GM18870 (cell line): ENCODE data around the gene SH3GL1.

Experiments used
- ATAC-seq: cut with Tn5 transposase; IDR thresholded peaks from one replicate; pipeline ENCODE4 v1.9.1; 2021; ENCODE audit warnings: moderate library complexity; ENCODE audit not compliant: unreplicated experiment

SH3GL1 gene, protein sequence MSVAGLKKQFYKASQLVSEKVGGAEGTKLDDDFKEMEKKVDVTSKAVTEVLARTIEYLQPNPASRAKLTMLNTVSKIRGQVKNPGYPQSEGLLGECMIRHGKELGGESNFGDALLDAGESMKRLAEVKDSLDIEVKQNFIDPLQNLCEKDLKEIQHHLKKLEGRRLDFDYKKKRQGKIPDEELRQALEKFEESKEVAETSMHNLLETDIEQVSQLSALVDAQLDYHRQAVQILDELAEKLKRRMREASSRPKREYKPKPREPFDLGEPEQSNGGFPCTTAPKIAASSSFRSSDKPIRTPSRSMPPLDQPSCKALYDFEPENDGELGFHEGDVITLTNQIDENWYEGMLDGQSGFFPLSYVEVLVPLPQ

DNA sequence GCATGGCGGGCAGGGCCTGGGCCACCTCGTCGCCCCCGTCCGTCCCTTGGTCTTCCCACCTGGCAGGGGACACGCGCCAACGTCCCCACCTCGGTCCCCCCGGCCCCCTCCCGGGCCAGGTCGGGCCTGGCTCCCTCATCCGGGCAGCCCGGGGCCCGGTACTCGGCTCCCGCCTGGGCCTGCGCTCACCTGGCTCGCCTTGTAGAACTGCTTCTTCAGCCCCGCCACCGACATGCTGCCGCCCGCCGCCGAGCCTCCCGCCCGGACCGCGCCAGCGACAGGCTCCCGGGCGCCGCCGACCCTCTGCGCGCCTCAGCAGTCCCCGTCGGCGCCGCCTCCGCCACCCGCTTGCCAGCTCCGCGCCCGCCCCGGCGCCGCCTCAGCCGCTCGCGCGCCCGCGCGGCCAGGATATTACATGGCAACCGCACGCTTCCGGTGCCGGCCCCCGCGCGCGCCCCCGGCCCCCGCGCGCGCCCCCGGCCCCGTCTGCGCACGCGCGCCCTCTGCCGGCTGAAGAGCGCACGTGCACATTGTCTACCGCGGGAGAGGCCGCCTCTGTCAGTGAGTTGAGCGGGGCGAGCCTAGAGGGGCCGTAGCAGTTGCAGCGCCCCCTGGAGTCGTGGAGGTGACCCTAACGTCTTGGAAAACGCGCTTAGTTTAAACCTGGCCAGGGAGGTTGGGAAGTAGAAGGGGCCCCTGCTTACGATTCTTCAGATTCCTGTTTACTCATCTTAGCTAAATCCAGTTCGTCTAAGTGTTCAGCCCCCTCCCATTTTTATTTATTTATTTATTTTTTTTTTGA lies at the start of gene SH3GL1:
TSS of gene SH3GL1 (minus strand) at position 413 of the 802 bp plus-strand sequence. CDS start at position 234, 179 bp downstream.
- ATAC-seq, result peak; percentile 38

GRCh38 chr19:4449639-4450028 lies 49.3 kb upstream of the SH3GL1 start:
- no peak for ATAC-seq

GRCh38 chr19:4449022-4449638 lies 48.8 kb upstream of the SH3GL1 start:
- no peak for ATAC-seq

DNA sequence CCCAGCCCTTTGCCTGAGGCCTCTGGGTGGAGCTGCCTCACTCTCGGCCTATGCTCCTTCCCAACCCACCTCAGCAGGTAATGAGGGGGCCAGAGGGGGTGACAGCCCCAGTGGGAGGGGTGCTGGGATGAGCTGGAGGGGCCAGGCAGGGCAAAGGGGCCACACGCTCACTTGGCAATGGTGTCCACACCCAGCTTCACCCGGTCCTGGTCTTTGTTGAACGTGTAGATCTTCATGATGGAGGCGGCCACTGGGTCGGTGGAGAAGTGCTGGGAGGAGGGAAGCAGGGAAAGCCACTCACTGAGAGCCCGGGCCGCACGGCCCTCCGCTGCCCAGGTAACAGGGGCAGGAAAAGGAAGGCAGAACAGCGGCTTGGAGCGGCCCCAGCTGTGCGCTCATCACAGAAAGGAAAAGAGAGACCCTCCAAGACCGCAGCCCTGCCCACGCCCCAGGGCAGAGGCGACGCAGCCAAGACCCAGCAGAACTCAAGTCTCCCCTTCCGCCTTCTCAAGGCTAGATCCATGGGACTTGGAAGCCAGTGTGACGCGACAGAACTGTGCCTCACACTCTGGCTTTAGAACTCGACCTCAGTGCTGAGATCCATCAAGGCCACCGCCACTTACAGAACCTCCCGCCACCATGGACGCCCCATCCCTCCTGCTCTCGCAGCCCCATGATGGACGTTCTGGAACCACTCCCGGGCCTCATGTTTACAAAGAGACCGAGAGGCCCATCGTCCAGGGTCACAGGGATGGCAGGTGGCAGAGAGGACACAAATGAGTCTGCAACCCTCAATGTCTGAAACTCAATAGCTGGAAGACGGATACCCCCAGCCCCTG lies 48.0 kb upstream of the SH3GL1 start:
- no peak for ATAC-seq

DNA sequence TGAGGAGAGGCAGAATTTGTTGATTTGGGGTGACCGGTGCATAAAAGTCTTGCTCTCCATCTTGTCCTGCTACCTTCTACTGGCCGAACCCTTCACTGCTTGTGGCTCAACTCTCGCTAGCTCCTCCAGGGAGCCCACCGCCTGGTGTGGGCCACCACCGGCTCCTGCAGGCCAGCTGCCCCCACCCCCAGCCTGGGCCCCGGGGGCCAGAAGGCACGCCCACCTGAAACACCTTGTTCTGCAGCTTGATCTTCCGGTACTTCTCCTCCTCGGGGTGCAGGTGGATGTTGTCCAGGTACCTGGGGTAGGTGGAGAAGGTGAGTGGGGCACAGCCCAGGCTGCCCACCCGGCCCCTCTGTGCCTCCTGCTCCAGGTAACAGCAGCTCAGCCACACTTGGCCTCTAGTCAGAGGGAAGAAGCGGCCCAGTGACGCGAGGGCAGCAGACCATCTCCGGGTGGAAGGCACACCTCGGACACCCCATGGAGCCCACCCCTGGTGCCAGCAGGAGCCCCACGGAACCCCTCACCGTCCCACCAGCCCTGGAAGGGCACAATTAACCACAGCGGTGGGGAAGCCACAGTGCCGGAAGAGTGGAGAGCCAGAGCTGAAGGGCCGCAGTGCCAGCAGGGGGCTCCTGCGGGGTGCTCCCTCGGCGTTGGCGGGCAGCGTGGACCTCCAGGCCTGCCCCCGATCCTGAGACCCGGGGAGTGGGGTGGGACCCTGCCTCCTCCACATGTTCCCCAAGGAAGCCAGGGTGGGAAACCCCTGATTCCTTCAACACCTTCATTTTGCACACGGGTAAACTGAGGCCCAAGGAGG lies 47.2 kb upstream of the SH3GL1 start:
- ATAC-seq, result no peak

GRCh38 chr19:4446704-4447200 lies 46.4 kb upstream of the SH3GL1 start:
- no peak for ATAC-seq

DNA sequence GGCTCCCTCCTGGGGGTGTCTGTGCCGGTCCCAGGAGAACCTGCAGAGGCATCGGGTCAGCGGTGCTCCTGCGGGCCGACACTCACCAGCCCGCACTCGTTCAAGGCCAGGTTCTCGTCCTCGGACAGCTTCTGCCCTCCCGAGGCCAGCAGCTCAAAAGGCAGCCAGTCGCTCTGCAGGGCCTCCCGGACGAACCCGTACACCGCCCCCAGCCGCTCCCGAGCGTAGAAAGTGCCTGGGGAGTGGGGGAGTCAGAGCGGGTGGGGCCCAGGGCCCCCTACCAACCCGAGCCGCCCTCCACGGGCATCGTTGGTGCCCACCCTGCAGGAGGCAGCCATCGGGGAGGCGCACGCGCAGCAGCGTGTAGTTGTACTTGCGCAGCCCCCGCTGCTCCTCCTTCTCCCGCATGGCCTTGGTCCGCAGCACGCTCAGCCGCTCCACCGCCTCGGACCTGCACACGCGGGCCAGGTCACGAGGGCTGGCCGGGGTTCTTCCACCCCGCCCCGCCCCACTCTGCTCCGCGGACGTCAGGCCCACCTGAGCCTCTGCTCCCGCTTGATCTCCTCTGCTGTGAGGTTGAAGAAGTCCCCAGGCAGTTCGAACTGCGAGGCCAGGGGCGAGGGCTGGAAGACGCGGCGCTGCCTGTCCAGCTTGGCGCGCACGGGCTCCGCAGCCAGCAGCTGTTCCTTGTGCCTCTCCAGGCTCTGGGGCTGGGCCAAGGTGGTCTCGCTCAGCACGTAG lies 45.8 kb upstream of the SH3GL1 start:
- no peak for ATAC-seq

- ATAC-seq, result no peak
Measured at GRCh38 chr19:4444765-4445741, 44.7 kb upstream of the SH3GL1 start.

DNA sequence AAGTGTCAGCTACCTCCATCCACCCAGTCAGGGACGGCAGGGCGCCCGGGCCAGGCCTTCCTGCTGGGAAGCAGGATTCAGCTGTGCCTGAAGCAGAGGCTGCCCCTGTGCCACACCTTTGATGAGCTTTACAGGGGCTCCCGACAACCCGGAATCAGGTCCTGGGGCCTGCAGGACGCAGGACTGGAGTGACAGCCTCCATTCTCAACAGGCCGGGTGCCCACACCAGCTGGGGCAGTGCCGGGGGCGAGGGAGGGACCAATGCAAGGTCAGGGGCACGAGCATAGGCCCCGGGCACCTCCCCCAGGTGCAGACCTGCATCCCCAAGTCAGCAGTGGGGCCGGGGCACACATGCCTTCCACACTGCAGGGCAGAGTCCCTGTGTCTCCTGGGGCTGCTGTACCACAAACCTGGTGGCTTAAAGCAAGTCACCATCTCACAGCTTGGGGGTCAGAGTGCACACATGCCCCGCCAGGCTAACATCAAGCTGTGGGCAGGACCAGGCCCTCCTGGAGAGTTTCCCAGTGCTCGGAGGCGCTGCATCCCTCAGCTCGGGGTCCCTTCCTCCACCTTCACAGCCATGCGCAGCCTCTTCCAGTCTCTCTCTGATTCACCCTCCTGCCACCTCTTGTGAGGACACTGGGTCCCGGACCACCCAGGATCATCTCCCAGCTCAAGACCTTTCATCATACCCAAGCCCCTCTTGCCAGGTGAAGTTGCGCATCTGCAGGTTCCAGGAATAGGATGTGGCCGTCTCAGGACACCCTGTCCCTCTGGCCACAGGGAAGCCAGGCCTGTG lies 43.8 kb upstream of the SH3GL1 start:
- ATAC-seq, result no peak

DNA sequence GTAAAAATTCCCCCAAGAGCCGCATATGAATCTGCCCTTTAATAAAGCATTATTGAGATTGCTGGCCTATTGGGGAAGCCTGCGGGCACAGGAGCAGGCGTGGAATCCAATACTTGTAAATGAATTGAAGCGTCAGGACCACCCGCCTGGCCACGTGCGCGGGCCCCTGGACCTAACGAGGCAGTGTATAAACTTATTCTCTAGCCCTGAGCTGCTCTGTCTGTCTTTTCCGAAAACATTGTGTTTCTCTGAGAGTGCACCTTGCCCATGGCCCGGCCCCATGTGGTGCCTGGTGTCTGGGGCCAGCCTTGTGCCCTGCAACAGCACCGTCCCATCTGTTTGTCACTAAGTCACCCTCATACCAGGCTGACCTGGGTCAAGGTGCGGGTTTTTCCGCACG lies 42.8 kb upstream of the SH3GL1 start:
- ATAC-seq, result no peak

GRCh38 chr19:4442819-4443146 lies 42.4 kb upstream of the SH3GL1 start:
- ATAC-seq, result no peak

DNA sequence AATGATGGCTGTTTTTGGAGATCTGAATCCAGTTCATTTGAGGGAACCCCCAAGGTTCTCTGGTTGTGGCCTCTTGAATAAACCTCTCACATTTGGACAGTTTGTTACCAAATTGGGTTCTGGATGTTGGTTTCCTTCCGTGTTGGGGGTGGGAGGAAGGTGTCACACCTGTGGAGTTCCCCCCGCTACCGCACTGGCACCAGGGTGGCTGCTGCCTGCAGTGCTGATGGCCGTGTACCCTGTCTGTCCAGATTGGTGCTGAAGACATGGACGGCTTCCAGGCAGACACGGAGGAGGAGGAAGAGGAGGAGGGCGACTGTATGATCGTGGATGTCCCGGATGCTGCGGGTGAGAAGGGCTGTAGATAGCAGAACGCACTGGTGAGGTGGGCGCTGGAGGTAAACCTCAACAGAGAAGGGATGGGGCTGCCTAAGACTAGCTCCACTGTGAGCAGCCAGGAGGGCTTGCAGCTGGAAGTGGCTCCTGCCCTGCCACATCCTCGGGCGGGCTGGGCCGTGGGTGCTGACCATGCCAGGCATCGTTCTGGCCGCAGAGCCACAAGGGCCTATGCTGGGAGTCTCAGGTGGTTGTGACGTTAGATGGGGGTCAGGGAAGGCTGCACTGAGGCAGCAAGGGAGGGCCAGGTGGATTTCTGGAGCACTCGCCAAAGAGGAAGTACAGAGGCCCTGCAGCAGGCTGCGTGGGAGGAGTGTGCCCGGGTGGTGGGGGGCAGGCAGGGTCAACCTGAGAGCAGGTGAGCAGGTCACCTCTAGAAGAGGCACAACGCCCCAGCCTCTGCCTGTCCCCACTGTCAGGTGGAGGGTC lies 41.9 kb upstream of the SH3GL1 start:
- ATAC-seq, result no peak

DNA sequence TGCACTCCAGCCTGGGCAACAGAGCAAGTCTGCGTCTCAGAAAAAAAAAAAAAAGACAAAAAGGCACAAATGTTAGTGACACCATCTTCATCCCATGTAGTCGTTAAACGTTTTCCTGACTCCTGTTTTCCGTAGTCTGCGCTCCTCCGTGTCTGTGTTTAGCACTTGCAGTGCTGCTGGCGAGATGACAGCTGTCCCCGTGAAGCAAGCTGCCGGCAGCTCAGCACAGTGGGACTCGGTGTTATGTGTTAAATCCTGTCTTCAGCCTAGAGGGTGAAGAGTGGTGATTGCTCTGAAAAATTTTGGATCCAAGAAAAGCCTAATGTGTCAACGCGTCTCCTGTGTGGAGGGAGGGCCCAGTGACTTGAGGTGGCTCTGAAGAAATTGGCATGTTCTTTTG lies 38.9 kb upstream of the SH3GL1 start:
- no peak for ATAC-seq

DNA sequence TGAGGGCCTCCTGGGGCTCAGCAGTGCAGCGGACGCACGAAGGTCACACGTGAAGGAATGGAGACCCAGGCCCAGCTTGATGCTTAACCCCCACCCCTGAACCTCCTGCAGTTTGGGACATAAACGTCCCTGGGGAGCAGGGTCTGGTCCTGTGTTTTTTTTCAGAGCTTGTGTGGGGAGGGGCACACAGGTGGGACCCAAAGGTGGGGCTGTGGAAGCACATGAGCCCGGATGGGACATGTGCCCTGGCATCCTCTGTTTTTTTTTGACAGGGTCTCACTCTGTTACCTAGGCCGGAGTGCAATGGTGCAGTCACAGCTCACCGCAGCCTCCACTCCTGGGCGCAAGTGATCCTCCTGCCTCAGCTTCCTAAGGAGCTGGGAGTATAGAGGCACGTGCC lies 36.8 kb upstream of the SH3GL1 start:
- no peak for ATAC-seq

GRCh38 chr19:4436231-4436630 lies 35.9 kb upstream of the SH3GL1 start:
- ATAC-seq, result no peak

GRCh38 chr19:4434391-4434790 lies 34.0 kb upstream of the SH3GL1 start:
- ATAC-seq, result no peak
